Central memory CD8-positive, alpha-beta T cell (primary cell): ENCODE results near the gene MAP3K9.

ENCODE experiments used
- ATAC-seq: fragments of 150-1000 bp; cut with Tn5 transposase; replicated peaks from 2 replicates; pipeline ENCODE4 v1.10.0; 2022; ENCODE audit warnings: mild to moderate bottlenecking, moderate FRiP score, moderate number of reproducible peaks; ENCODE audit not compliant: poor library complexity, severe bottlenecking; ENCODE audit errors: extremely low read depth
- DNase-seq, 2 donors: peaks; one replicate each; pipeline ENCODE4 v3.0.0; 2021; ENCODE audit warnings: low spot score in 2 of 2
- H3K27ac Mint-ChIP-seq: one replicate; pipeline ENCODE4 v1.8.0; 2022; ENCODE audit warnings: low read depth, mild to moderate bottlenecking, moderate library complexity, mixed read lengths
- H3K27me3 Mint-ChIP-seq: one replicate; pipeline ENCODE4 v1.8.0; 2022; ENCODE audit warnings: mixed read lengths
- H3K36me3 Mint-ChIP-seq: one replicate; pipeline ENCODE4 v1.8.0; 2022; ENCODE audit warnings: mild to moderate bottlenecking, moderate library complexity, mixed read lengths; ENCODE audit not compliant: insufficient read depth
- H3K4me1 Mint-ChIP-seq: one replicate; pipeline ENCODE4 v1.8.0; 2022; ENCODE audit warnings: mixed read lengths
- H3K4me3 Mint-ChIP-seq: one replicate; pipeline ENCODE4 v1.8.0; 2022; ENCODE audit warnings: mild to moderate bottlenecking, moderate library complexity, mixed read lengths
- H3K9me3 Mint-ChIP-seq: one replicate; pipeline ENCODE4 v1.8.0; 2022; ENCODE audit warnings: mixed read lengths

Gene MAP3K9

GRCh38 chr14:70811578-70811977 lies 2.3 kb upstream of the MAP3K9 start:
- H3K4me1 Mint-ChIP-seq, result peaks cover 11% of the 10 kb centered on the region
- H3K27ac Mint-ChIP-seq, result no peak overlapping the region
- H3K36me3 Mint-ChIP-seq, result peaks cover 7% of the 10 kb centered on the region
- no peaks in the 10 kb centered on the region for H3K27me3 Mint-ChIP-seq
- DNase-seq (no peak), ATAC-seq (no peak)
- H3K4me3 Mint-ChIP-seq, result no peak overlapping the region
- no peaks in the 10 kb centered on the region for H3K9me3 Mint-ChIP-seq

GRCh38 chr14:70811050-70811449 lies 1.7 kb upstream of the MAP3K9 start:
- ATAC-seq, result no peak
- DNase-seq, result no peak
- Mint-ChIP-seq H3K27me3 (no peaks in the 10 kb centered on the region), H3K9me3 (no peaks in the 10 kb centered on the region), H3K4me1 (peaks cover 11% of the 10 kb centered on the region), H3K4me3 (no peak overlapping the region), H3K27ac (no peak overlapping the region), H3K36me3 (peaks cover 7% of the 10 kb centered on the region)

- H3K4me3 Mint-ChIP-seq, result no peak overlapping the region
- H3K36me3 Mint-ChIP-seq, result peaks cover 7% of the 10 kb centered on the region
- no peak for DNase-seq
- H3K4me1 Mint-ChIP-seq, result peaks cover 11% of the 10 kb centered on the region
- H3K27me3 Mint-ChIP-seq, result no peaks in the 10 kb centered on the region
- no peak for ATAC-seq
- H3K27ac Mint-ChIP-seq, result peak overlapping the region; percentile 76
- no peaks in the 10 kb centered on the region for H3K9me3 Mint-ChIP-seq
Measured at GRCh38 chr14:70810621-70811020, 1.3 kb upstream of the MAP3K9 start.

GRCh38 chr14:70808416-70809224 lies 693 bp downstream of the MAP3K9 start:
- H3K4me1 Mint-ChIP-seq, result peaks cover 11% of the 10 kb centered on the region
- peak overlapping the region; percentile 4 for H3K27ac Mint-ChIP-seq
- peaks cover 7% of the 10 kb centered on the region for H3K36me3 Mint-ChIP-seq
- no peak overlapping the region for H3K4me3 Mint-ChIP-seq
- ATAC-seq, result peak; percentile 35
- no peak for DNase-seq
- no peaks in the 10 kb centered on the region for H3K9me3 Mint-ChIP-seq
- H3K27me3 Mint-ChIP-seq, result no peaks in the 10 kb centered on the region

- Mint-ChIP-seq H3K4me1 (peaks cover 11% of the 10 kb centered on the region), H3K27ac (peak overlapping the region; percentile 4), H3K36me3 (peaks cover 8% of the 10 kb centered on the region), H3K4me3 (no peak overlapping the region), H3K27me3 (no peaks in the 10 kb centered on the region), H3K9me3 (no peaks in the 10 kb centered on the region)
- DNase-seq (no peak), ATAC-seq (no peak)
Measured at GRCh38 chr14:70807898-70808415, 1.4 kb downstream of the MAP3K9 start.

GRCh38 chr14:70804556-70805162 lies 4.7 kb downstream of the MAP3K9 start:
- Mint-ChIP-seq H3K27me3 (no peaks in the 10 kb centered on the region), H3K27ac (no peak overlapping the region), H3K9me3 (no peaks in the 10 kb centered on the region), H3K36me3 (peaks cover 15% of the 10 kb centered on the region), H3K4me1 (peaks cover 17% of the 10 kb centered on the region), H3K4me3 (no peak overlapping the region)
- DNase-seq (no peak), ATAC-seq (no peak)

- no peaks in the 10 kb centered on the region for H3K9me3 Mint-ChIP-seq
- peaks cover 13% of the 10 kb centered on the region for H3K36me3 Mint-ChIP-seq
- no peak for ATAC-seq
- no peak overlapping the region for H3K27ac Mint-ChIP-seq
- no peak overlapping the region for H3K4me3 Mint-ChIP-seq
- H3K4me1 Mint-ChIP-seq, result peaks cover 17% of the 10 kb centered on the region
- DNase-seq, result no peak
- no peaks in the 10 kb centered on the region for H3K27me3 Mint-ChIP-seq
Measured at GRCh38 chr14:70803321-70804310, 5.7 kb downstream of the MAP3K9 start.

GRCh38 chr14:70802379-70802778 lies 6.9 kb downstream of the MAP3K9 start:
- Mint-ChIP-seq H3K36me3 (peaks cover 9% of the 10 kb centered on the region), H3K27ac (no peak overlapping the region), H3K4me1 (peaks cover 11% of the 10 kb centered on the region), H3K27me3 (no peaks in the 10 kb centered on the region), H3K9me3 (no peaks in the 10 kb centered on the region), H3K4me3 (no peak overlapping the region)
- ATAC-seq (no peak), DNase-seq (no peak)

GRCh38 chr14:70801836-70802235 lies 7.5 kb downstream of the MAP3K9 start:
- H3K36me3 Mint-ChIP-seq, result peaks cover 9% of the 10 kb centered on the region
- ATAC-seq (no peak), DNase-seq (no peak)
- H3K4me1 Mint-ChIP-seq, result peaks cover 8% of the 10 kb centered on the region
- no peak overlapping the region for H3K27ac Mint-ChIP-seq
- H3K9me3 Mint-ChIP-seq, result no peaks in the 10 kb centered on the region
- H3K27me3 Mint-ChIP-seq, result no peaks in the 10 kb centered on the region
- H3K4me3 Mint-ChIP-seq, result no peak overlapping the region

- ATAC-seq (no peak), DNase-seq (no peak)
- Mint-ChIP-seq H3K4me3 (no peak overlapping the region), H3K4me1 (peaks cover 3% of the 10 kb centered on the region), H3K36me3 (peaks cover 7% of the 10 kb centered on the region), H3K27me3 (no peaks in the 10 kb centered on the region), H3K27ac (no peak overlapping the region), H3K9me3 (no peaks in the 10 kb centered on the region)
Measured at GRCh38 chr14:70796551-70796950, 12.8 kb downstream of the MAP3K9 start.

- ATAC-seq, result no peak
- H3K4me1 Mint-ChIP-seq, result no peaks in the 10 kb centered on the region
- no peak overlapping the region for H3K27ac Mint-ChIP-seq
- H3K4me3 Mint-ChIP-seq, result no peak overlapping the region
- H3K27me3 Mint-ChIP-seq, result no peaks in the 10 kb centered on the region
- DNase-seq, result no peak
- no peaks in the 10 kb centered on the region for H3K36me3 Mint-ChIP-seq
- H3K9me3 Mint-ChIP-seq, result no peaks in the 10 kb centered on the region
Measured at GRCh38 chr14:70794294-70794693, 15.0 kb downstream of the MAP3K9 start.

GRCh38 chr14:70793637-70794036 lies 15.7 kb downstream of the MAP3K9 start:
- ATAC-seq, result no peak
- DNase-seq, result no peak
- Mint-ChIP-seq H3K9me3 (no peaks in the 10 kb centered on the region), H3K27ac (no peak overlapping the region), H3K36me3 (no peaks in the 10 kb centered on the region), H3K4me1 (no peaks in the 10 kb centered on the region), H3K27me3 (no peaks in the 10 kb centered on the region), H3K4me3 (no peak overlapping the region)
